Fibroblast of lung (primary cell): ENCODE results near the gene BNIPL. TPM values are rescaled to one million over a fixed set of nuclear protein-coding genes. Genes with fewer than 3 reads are reported as not detected.

ENCODE experiments used
- DNase-seq, 2 donors: peaks; one replicate each; pipeline versions ENCODE4 v3.0.0 to v3.0.0-alpha.2; 2010; ENCODE audit warnings: low read depth in 2 of 2
- H2AFZ ChIP-seq: 2 replicates; pipeline ENCODE4 v1.5.1; 2012; ENCODE audit warnings: low read length, control low read depth, inconsistent platforms
- H3K27ac ChIP-seq: 2 replicates; pipeline ENCODE4 v1.5.1; 2011; ENCODE audit warnings: low read length, control low read depth; ENCODE audit not compliant: insufficient read depth
- H3K27me3 ChIP-seq: 2 replicates; pipeline ENCODE4 v1.5.1; 2011; ENCODE audit warnings: mild to moderate bottlenecking, low read length; ENCODE audit not compliant: control insufficient read depth, insufficient read depth
- H3K36me3 ChIP-seq: 2 replicates; pipeline ENCODE4 v1.5.1; 2011; ENCODE audit warnings: low read length; ENCODE audit not compliant: control insufficient read depth, insufficient read depth
- H3K4me1 ChIP-seq: 2 replicates; pipeline ENCODE4 v1.5.1; 2011; ENCODE audit warnings: low read length; ENCODE audit not compliant: control insufficient read depth, insufficient read depth; ENCODE audit errors: extremely low read depth
- H3K4me2 ChIP-seq: 2 replicates; pipeline ENCODE4 v1.5.1; 2011; ENCODE audit warnings: low read length, control low read depth; ENCODE audit not compliant: insufficient read depth; ENCODE audit errors: extremely low read depth
- H3K4me3 ChIP-seq, 4 experiments: fragments of 200-600 bp in 1 of 4; sonication (generic) in 1 of 4; replicated peaks in 1 of 4; 2 replicates each; pipeline ENCODE4 v1.5.1; 2011 to 2016; ENCODE audit warnings: low read length in 4 of 4, low read depth in 3 of 4, mild to moderate bottlenecking in 3 of 4, control low read depth in 2 of 4, inconsistent platforms in 1 of 4, mixed read lengths in 1 of 4; ENCODE audit not compliant: insufficient read depth in 1 of 4; ENCODE audit errors: control extremely low read depth in 1 of 4
- H3K79me2 ChIP-seq: 2 replicates; pipeline ENCODE4 v1.5.1; 2012; ENCODE audit warnings: mild to moderate bottlenecking, low read length, inconsistent platforms; ENCODE audit not compliant: control insufficient read depth, insufficient read depth
- H3K9ac ChIP-seq: 2 replicates; pipeline ENCODE4 v1.5.1; 2011; ENCODE audit warnings: mild to moderate bottlenecking, low read length, control low read depth; ENCODE audit not compliant: insufficient read depth
- H3K9me3 ChIP-seq: 2 replicates; pipeline ENCODE4 v1.5.1; 2012; ENCODE audit warnings: low read depth, low read length; ENCODE audit not compliant: control insufficient read depth, insufficient read depth
- H4K20me1 ChIP-seq: 2 replicates; pipeline ENCODE4 v1.5.1; 2011; ENCODE audit warnings: low read length; ENCODE audit not compliant: control insufficient read depth, insufficient read depth; ENCODE audit errors: extremely low read depth
- EZH2 ChIP-seq: IDR thresholded peaks from 2 replicates; pipeline ENCODE4 v1.5.1; 2012; ENCODE audit warnings: low read length, control low read depth, mild to moderate bottlenecking; ENCODE audit errors: missing control alignments
- polyA plus RNA-seq, 2 donors: library from polyadenylated mRNA; depleted of rRNA in 1 of 2; stranded (reverse) in 1 of 2; unstranded in 1 of 2; fragments of >200 nt; gene quantifications; 2 replicates each; pipeline ENCODE4 v1.2.1, GENCODE V29; 2011 to 2012; ENCODE audit warnings: missing spikeins in 1 of 2
- total RNA-seq: library from RNA; depleted of rRNA; stranded (reverse); fragments of >200 nt; gene quantifications from 2 replicates; pipeline ENCODE4 v1.2.1, GENCODE V29; 2014
- TF ChIP-seq, protein P1 (sequence below), 2 donors: IDR thresholded peaks in 1 of 2; conservative IDR thresholded peaks in 1 of 2; 1 replicate in 1 of 2; 2 replicates in 1 of 2; pipeline ENCODE4 v1.5.1; 2011 to 2012; ENCODE audit warnings: low read length in 2 of 2, control low read depth in 1 of 2, inconsistent platforms in 1 of 2, low read depth in 1 of 2, mild to moderate bottlenecking in 1 of 2

Gene BNIPL
- total and polyA plus RNA-seq, 2 donors (not counting 1 experiment from before 2014, with no cell fraction given) = 0.10 to 0.33 TPM

DNA sequence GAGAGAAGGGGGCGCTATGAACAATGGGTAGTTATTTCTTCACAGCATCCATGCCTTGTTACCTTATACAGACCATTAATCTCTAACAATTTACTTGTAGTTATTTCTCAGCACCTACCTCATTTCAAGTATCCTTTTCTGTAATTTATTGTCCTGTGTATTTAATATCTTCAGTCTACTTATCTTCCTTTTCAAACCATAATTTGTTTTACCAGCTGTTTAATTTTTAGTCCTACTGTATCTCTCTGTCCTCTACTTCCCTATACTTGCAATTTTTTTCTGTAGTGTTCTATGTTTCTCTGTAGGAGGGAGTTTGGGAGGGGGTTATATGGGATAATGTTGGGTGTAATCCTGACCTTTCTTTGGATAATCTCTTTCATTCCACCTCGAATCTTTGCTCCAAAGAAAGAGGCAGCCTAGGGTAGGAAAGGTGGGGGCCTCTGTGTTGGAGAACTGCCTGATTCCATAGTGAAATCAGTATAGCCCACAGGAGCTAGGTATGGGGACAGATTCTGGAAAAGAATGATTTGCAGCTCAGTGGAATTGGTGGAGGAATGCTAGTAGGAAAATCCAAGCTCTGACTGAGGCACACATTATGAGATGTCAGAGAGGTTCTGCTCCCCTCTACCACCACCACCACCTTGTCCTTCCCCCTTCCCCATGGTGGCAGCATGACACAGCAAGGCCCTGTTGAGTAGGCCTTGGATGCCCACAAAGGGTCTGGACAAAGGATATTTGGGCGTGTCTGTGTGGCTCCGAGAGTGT lies 24.5 kb downstream of the BNIPL start:
- no peaks in the 10 kb centered on the region for H3K9me3 ChIP-seq
- H3K9ac ChIP-seq = peak overlapping the region; percentile 25
- H4K20me1 ChIP-seq = peaks cover 2% of the 10 kb centered on the region
- no peaks in the 10 kb centered on the region for H3K27me3 ChIP-seq
- H3K4me2 ChIP-seq = peak overlapping the region; percentile 68
- peak overlapping the region; percentile 86 for H3K27ac ChIP-seq
- H2AFZ ChIP-seq = peak overlapping the region; percentile 72
- TF ChIP-seq, protein P1, sequence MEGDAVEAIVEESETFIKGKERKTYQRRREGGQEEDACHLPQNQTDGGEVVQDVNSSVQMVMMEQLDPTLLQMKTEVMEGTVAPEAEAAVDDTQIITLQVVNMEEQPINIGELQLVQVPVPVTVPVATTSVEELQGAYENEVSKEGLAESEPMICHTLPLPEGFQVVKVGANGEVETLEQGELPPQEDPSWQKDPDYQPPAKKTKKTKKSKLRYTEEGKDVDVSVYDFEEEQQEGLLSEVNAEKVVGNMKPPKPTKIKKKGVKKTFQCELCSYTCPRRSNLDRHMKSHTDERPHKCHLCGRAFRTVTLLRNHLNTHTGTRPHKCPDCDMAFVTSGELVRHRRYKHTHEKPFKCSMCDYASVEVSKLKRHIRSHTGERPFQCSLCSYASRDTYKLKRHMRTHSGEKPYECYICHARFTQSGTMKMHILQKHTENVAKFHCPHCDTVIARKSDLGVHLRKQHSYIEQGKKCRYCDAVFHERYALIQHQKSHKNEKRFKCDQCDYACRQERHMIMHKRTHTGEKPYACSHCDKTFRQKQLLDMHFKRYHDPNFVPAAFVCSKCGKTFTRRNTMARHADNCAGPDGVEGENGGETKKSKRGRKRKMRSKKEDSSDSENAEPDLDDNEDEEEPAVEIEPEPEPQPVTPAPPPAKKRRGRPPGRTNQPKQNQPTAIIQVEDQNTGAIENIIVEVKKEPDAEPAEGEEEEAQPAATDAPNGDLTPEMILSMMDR (conservative IDR thresholded peaks at IDR 0.05 in 1 of 2, IDR thresholded peaks at IDR 0.05 in 1 of 2; ENCODE audit: low read depth in 1 of 2, low read length in 2 of 2) = no peak
- TF ChIP-seq EZH2 = no peak
- H3K4me3 ChIP-seq = peak overlapping the region; percentile 76 to 90 (median 82)
- peaks cover 5% of the 10 kb centered on the region for H3K36me3 ChIP-seq
- peak in 1 of 2 donors; percentile 43 for DNase-seq
- peaks cover 42% of the 10 kb centered on the region for H3K79me2 ChIP-seq
- H3K4me1 ChIP-seq = peaks cover 15% of the 10 kb centered on the region

DNA sequence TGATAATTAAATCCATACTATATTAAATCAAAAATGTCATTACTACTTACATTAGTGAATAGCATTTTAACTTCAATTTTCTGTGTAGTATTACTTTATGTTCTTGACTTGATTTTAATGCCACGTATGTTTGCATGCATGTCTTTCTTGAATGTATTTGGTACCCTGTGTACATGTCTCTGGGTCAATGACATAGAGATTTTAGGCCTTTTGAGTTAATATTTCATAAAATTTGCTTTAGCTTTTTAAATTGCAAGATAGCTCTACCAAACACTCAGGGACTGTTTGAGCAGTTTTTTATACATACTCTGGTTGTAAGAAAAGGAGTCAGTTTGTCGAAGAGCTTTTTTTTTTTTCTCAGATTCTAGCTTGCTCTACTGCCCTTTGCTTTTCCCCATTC lies 25.3 kb downstream of the BNIPL start:
- Histone ChIP-seq H3K79me2 (peaks cover 34% of the 10 kb centered on the region), H3K9me3 (no peaks in the 10 kb centered on the region), H3K9ac (no peak overlapping the region), H3K4me1 (peaks cover 13% of the 10 kb centered on the region), H3K27ac (no peak overlapping the region), H2AFZ (no peak overlapping the region), H3K4me3 (peak overlapping the region in 2 of 4 experiments; percentile 76 to 82), H3K27me3 (no peaks in the 10 kb centered on the region), H3K36me3 (peaks cover under 1% of the 10 kb centered on the region), H3K4me2 (peak overlapping the region; percentile 68), H4K20me1 (peaks cover 1% of the 10 kb centered on the region)
- no peak for DNase-seq
- TF ChIP-seq, protein P1 (conservative IDR thresholded peaks at IDR 0.05 in 1 of 2, IDR thresholded peaks at IDR 0.05 in 1 of 2; ENCODE audit: low read depth in 1 of 2, low read length in 2 of 2) = no peak
- TF ChIP-seq EZH2 = no peak

DNA sequence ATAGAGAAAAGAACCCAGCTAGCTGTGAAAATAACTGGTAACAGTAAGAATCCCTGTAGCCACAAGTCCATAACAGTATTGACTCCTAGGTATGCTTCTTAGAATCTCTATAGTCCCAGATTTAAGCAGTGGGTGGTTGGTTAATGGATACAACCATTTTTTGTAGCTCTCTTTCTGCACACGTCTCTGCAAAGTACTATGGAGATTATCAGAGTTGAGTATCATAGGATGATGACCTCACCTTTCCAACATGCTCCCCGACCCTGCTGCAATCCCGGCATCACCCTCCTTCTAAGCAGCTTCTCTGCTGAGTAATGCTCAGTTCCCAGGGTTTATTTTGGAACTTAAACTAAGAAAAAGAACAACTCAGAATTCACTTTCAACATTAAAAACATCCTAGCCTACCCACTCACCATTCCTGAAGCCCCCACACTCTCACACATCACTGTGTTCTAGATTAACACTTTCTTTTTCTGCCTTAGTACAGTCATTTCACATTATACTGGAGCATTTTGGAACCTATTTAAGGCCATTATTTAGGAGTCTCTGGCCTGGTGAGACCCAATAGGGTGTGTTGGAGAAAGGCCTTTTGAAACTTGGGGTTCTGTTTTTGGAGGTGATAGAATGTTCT lies 26.5 kb downstream of the BNIPL start:
- DNase-seq = peak; percentile 74 to 93
- H3K4me3 ChIP-seq = peak overlapping the region in 1 of 4 experiments; percentile 10
- no peak overlapping the region for H3K9ac ChIP-seq
- no peak for TF ChIP-seq EZH2
- TF ChIP-seq, protein P1 (conservative IDR thresholded peaks at IDR 0.05 in 1 of 2, IDR thresholded peaks at IDR 0.05 in 1 of 2; ENCODE audit: low read depth in 1 of 2, low read length in 2 of 2) = no peak
- H3K27me3 ChIP-seq = no peaks in the 10 kb centered on the region
- no peaks in the 10 kb centered on the region for H3K9me3 ChIP-seq
- H3K27ac ChIP-seq = peak overlapping the region; percentile 74
- no peaks in the 10 kb centered on the region for H4K20me1 ChIP-seq
- peaks cover 22% of the 10 kb centered on the region for H3K79me2 ChIP-seq
- H3K4me1 ChIP-seq = peaks cover 7% of the 10 kb centered on the region
- H3K36me3 ChIP-seq = peaks cover 3% of the 10 kb centered on the region
- H2AFZ ChIP-seq = no peak overlapping the region
- H3K4me2 ChIP-seq = peak overlapping the region; percentile 74
